ENCODE data around the gene ZNF439. TPM values are rescaled to one million over a fixed set of nuclear protein-coding genes. Genes with fewer than 3 reads are reported as not detected.

The ZNF439 gene
- total RNA-seq, 1 donor from 2014 or later, result 4.8 TPM

Other genes with a start within 250 kb of the ZNF439 start
- gene ZNF823, start 109.8 kb upstream of the ZNF439 start, total RNA-seq, result 3.3 TPM
- 4.3 TPM for gene ZNF441, start 81.7 kb upstream of the ZNF439 start, total RNA-seq
- 2.4 TPM for gene ZNF491, start 50.2 kb upstream of the ZNF439 start, total RNA-seq
- gene ZNF440, start 34.5 kb upstream of the ZNF439 start, total RNA-seq, result 3.7 TPM
- 5.2 TPM for gene ZNF69, start 39.1 kb downstream of the ZNF439 start, total RNA-seq
- gene ZNF700, start 76.4 kb downstream of the ZNF439 start, total RNA-seq, result 3.3 TPM
- 3.1 TPM for gene ZNF763, start 116.3 kb downstream of the ZNF439 start, total RNA-seq
- gene ZNF433, start 187.0 kb downstream of the ZNF439 start, total RNA-seq, result 3.4 TPM
- gene ZNF878, start 204.2 kb downstream of the ZNF439 start, total RNA-seq, result 0.16 TPM
- 16.4 TPM for gene ZNF844, start 216.0 kb downstream of the ZNF439 start, total RNA-seq

All from left ventricle myocardium inferior (tissue), 1 donor.